Stomach smooth muscle (tissue), 2 donors: ENCODE data around the gene PLEKHA5.
"Not testable (repeated sequence)": the region's sequence is repeated elsewhere in the genome, so short reads cannot be mapped to it uniquely, and the experiment has no call there.

Source experiments
- H3K27ac ChIP-seq: one replicate; pipeline ENCODE4 v1.7.0; 2013; ENCODE audit warnings: mild to moderate bottlenecking, low read length, inconsistent platforms
- H3K27me3 ChIP-seq, 2 donors: one replicate each; pipeline ENCODE4 v1.7.0; 2013; ENCODE audit warnings: low read length in 2 of 2; ENCODE audit not compliant: insufficient read depth in 2 of 2, control insufficient read depth in 1 of 2
- H3K36me3 ChIP-seq, 2 donors: one replicate each; pipeline ENCODE4 v1.7.0; 2013; ENCODE audit warnings: low read length in 2 of 2; ENCODE audit not compliant: control insufficient read depth in 2 of 2, insufficient read depth in 2 of 2
- H3K4me1 ChIP-seq: one replicate; pipeline ENCODE4 v1.7.0; 2013; ENCODE audit warnings: low read length; ENCODE audit not compliant: control insufficient read depth, insufficient read depth
- H3K4me3 ChIP-seq, 2 donors: one replicate each; pipeline ENCODE4 v1.7.0; 2013; ENCODE audit warnings: low read length in 2 of 2
- H3K9ac ChIP-seq, 2 donors: one replicate each; pipeline ENCODE4 v1.7.0; 2013; ENCODE audit warnings: low read length in 2 of 2, mild to moderate bottlenecking in 1 of 2
- H3K9me3 ChIP-seq, 2 donors: one replicate each; pipeline ENCODE4 v1.7.0; 2013; ENCODE audit warnings: low read length in 2 of 2; ENCODE audit not compliant: control insufficient read depth in 2 of 2
- donor health status: healthy.
- donor health status: Pancreatic carcinoma.

The PLEKHA5 gene

DNA sequence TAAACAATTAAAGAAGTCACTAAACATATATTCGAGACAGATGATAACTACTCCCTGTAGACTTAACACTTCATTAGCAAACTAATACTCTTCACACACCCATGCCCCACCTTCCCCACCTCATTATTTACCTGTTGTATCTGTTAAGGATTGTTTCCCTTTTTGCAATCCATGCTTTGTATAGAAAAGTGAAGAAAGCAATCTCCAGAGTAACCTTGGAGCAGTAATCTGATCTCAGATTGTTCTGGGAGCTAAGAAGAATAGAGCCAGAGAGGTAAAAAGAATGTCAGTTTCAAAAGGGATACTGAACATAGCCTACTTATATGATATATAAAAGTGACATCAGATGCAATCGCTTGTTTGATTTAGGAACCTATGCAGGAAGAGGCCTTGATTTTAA lies 37.4 kb downstream of the PLEKHA5 start:
- Histone ChIP-seq H3K4me3 (no peak overlapping the region), H3K27me3 (no peaks in the 10 kb centered on the region), H3K27ac (no peak overlapping the region), H3K4me1 (no peaks in the 10 kb centered on the region), H3K9me3 (no peaks in the 10 kb centered on the region), H3K9ac (no peak overlapping the region), H3K36me3 (no peaks in the 10 kb centered on the region)

DNA sequence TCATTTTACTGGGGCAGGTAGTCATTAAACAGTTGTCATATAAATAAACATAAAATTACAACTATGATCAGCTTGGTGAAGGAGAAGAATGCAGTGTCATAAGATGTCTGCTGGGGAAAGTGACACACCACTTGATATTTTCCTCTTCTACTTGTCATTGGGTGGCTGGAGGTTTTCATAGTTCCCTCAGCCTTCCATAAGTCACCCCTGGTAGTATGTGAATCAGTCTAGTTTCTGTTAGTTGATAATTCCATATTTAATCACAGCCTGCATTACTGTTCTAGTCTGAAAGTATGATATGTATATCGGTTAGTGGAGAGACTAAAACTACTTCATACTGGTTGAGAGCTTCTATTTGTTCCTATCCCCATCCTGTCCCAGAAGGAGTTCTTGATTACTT lies 38.2 kb downstream of the PLEKHA5 start:
- no peaks in the 10 kb centered on the region for H3K36me3 ChIP-seq
- H3K27me3 ChIP-seq, result no peaks in the 10 kb centered on the region
- no peak overlapping the region for H3K27ac ChIP-seq
- no peaks in the 10 kb centered on the region for H3K9me3 ChIP-seq
- H3K4me3 ChIP-seq, result no peak overlapping the region
- no peaks in the 10 kb centered on the region for H3K4me1 ChIP-seq
- H3K9ac ChIP-seq, result no peak overlapping the region

DNA sequence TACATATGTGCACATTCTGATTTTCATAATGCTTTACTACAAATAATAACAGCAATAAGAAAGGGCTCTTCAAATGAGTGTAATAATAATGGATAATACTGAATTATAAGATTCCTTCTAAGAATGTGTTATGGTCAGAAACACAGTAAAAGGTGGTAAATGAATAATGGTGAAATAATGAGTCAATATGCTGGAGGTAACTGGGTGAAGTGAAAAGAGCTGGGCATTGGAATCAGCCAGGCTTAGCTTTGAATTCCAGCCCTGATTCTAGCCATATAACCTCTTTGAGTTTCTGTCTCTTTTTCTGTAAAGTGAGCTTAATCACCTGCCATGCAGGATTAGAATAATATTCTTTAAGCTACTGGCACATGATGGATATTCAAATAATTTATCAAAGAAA lies 39.1 kb downstream of the PLEKHA5 start:
- Histone ChIP-seq H3K9me3 (no peaks in the 10 kb centered on the region), H3K36me3 (no peaks in the 10 kb centered on the region), H3K27me3 (no peaks in the 10 kb centered on the region), H3K4me3 (no peak overlapping the region), H3K9ac (no peak overlapping the region), H3K4me1 (no peaks in the 10 kb centered on the region), H3K27ac (no peak overlapping the region)

DNA sequence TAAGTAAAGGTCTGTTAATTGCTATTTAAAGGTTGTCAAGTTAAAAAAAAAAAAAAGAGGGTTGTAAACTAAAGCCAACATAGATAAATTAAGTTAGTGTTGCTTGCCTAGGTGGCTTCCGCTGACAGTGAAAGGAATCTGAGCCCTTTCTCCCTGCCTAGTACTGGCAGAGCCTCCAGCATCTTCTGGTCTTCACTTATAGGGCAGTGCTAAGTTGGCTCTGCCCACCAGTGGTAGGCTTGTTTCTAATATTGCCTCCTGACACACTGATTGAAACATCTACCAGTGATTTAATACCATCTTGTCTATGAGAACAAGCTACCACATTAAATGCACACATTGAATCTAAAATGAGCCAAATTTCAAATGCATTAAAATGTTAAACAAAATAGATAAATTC lies 39.7 kb downstream of the PLEKHA5 start:
- H3K4me1 ChIP-seq, result no peaks in the 10 kb centered on the region
- H3K9me3 ChIP-seq, result no peaks in the 10 kb centered on the region
- no peak overlapping the region for H3K9ac ChIP-seq
- H3K27ac ChIP-seq, result no peak overlapping the region
- H3K27me3 ChIP-seq, result no peaks in the 10 kb centered on the region
- no peaks in the 10 kb centered on the region for H3K36me3 ChIP-seq
- H3K4me3 ChIP-seq, result no peak overlapping the region

DNA sequence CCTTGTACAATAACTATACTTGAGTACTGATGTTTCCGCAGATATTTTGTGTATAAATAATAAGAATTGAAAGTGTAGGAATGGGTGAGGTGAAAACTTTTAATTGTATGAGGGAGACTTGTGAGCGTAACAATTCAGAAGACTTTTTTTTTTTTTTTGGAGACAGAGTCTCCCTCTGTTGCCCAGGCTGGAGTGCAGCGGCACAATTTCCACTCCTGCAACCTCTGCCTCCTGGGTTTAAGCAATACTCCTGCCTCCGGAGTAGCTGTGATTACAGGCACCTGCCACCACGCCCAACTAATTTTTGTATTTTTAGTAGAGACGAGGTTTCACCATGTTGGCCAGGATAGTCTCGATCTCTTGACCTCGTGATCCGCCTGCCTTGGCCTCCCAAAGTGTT lies 40.8 kb downstream of the PLEKHA5 start:
- not testable (repeated sequence) for H3K4me3 ChIP-seq, H3K27ac ChIP-seq, H3K9ac ChIP-seq, H3K4me1 ChIP-seq, H3K27me3 ChIP-seq, H3K9me3 ChIP-seq, H3K36me3 ChIP-seq

DNA sequence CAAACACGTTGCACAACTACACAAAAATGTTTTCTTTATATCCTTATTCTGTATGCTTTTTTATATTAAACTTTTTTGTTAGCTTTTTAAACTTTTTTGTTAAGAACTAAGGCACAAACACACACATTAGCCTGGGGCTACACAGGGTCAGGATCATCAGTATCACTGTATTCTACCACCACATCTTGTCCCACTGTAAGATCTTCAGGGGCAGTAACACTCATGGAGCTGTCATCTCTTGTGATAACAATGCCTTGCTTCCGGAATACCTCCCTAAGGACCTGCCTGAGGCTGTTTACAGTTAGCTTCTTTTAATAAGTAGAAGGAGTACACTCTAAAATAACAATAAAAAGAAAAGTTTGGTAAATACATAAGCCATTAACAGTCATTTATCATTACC lies 42.2 kb downstream of the PLEKHA5 start:
- no peaks in the 10 kb centered on the region for H3K36me3 ChIP-seq
- no peaks in the 10 kb centered on the region for H3K27me3 ChIP-seq
- H3K4me3 ChIP-seq, result no peak overlapping the region
- no peak overlapping the region for H3K27ac ChIP-seq
- no peak overlapping the region for H3K9ac ChIP-seq
- no peaks in the 10 kb centered on the region for H3K9me3 ChIP-seq
- H3K4me1 ChIP-seq, result no peaks in the 10 kb centered on the region

GRCh38 chr12:19177754-19178153 lies 48.2 kb downstream of the PLEKHA5 start:
- Histone ChIP-seq H3K9ac (no peak overlapping the region), H3K27ac (no peak overlapping the region), H3K9me3 (no peaks in the 10 kb centered on the region), H3K36me3 (no peaks in the 10 kb centered on the region), H3K27me3 (no peaks in the 10 kb centered on the region), H3K4me1 (peaks cover 4% of the 10 kb centered on the region), H3K4me3 (no peak overlapping the region)

DNA sequence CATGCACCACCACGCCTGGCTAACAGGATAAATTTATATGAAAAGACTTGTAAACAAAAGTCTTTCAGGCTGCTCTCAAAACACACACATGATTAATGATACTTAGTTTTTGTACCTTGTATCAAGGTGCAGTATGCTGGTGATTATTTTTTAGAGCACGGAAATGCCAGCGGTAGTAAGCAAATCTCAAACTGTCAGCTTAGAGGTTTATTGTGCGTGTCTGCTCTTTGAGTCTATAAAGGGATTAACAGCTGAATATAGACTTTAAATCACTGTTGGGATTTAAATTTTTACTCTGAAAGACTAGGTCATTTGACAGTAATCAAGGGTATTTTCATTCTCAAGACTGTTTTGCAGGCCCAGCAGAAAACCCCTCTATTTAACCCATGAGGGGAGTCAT lies 50.5 kb downstream of the PLEKHA5 start:
- no peak overlapping the region for H3K4me3 ChIP-seq
- no peaks in the 10 kb centered on the region for H3K36me3 ChIP-seq
- H3K4me1 ChIP-seq, result peaks cover 4% of the 10 kb centered on the region
- no peak overlapping the region for H3K9ac ChIP-seq
- H3K27me3 ChIP-seq, result no peaks in the 10 kb centered on the region
- H3K27ac ChIP-seq, result no peak overlapping the region
- H3K9me3 ChIP-seq, result no peaks in the 10 kb centered on the region

DNA sequence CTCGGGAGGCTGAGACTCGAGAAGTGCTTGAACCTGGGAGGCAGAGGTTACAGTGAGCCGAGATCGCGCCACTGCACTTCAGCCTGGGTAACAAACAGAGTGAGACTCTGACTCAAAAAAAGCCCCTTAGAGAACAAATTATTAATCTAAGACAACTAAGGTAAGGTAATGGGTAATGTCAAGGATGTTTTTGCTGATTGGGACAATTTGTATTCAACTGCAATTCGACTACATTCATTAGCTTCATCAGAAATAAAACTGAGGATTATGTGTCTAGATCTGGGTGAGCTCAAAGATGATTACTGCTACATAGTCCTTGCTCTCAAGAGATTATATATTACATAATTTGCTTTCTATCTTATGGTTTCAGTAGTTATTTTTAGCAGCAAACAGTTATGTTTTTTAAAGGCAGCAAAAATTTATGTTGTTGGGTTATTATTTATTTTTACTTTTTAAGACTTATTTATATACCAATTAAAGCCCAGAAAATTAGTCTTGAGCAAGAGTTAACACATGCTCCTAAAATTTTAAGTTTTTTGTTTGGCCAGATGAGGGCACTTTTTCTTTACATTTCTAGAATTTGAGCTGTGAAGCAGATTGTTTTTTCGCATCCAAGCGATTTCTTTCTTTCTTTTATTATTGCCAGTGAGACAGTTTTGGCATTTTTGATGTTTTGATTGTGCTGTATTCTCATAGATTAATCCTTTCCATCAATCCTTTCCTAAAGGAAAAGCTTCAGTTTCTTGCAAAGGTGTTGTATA lies 52.3 kb downstream of the PLEKHA5 start:
- Histone ChIP-seq H3K36me3 (no peaks in the 10 kb centered on the region), H3K4me3 (no peak overlapping the region), H3K4me1 (peaks cover 4% of the 10 kb centered on the region), H3K27ac (no peak overlapping the region), H3K9me3 (no peaks in the 10 kb centered on the region), H3K9ac (no peak overlapping the region), H3K27me3 (no peaks in the 10 kb centered on the region)

- Histone ChIP-seq H3K36me3 (no peaks in the 10 kb centered on the region), H3K4me1 (no peaks in the 10 kb centered on the region), H3K9me3 (no peaks in the 10 kb centered on the region), H3K4me3 (no peak overlapping the region), H3K27ac (no peak overlapping the region), H3K9ac (no peak overlapping the region), H3K27me3 (no peaks in the 10 kb centered on the region)
Measured at GRCh38 chr12:19183121-19183838, 53.7 kb downstream of the PLEKHA5 start.

GRCh38 chr12:19185262-19185929 lies 55.9 kb downstream of the PLEKHA5 start:
- Histone ChIP-seq H3K4me1 (no peaks in the 10 kb centered on the region), H3K4me3 (no peak overlapping the region), H3K9me3 (no peaks in the 10 kb centered on the region), H3K27ac (no peak overlapping the region), H3K27me3 (no peaks in the 10 kb centered on the region), H3K9ac (no peak overlapping the region), H3K36me3 (no peaks in the 10 kb centered on the region)
